B cell (primary cell): ENCODE data around the gene RNF112. TPM values are rescaled to one million over a fixed set of nuclear protein-coding genes. Genes with fewer than 3 reads are reported as not detected.

ENCODE experiments used
- ATAC-seq: fragments of 200-7000 bp; cut with Tn5 transposase; one replicate; pipeline ENCODE4 v1.10.0; 2021; ENCODE audit warnings: low read depth, mild to moderate bottlenecking, moderate number of reproducible peaks, moderate library complexity
- CTCF ChIA-PET: fragments of 350-600 bp; sonication (Branson Sonifier 250); formaldehyde crosslinking; loops from one replicate; lab custom pipeline; 2021; ENCODE audit warnings: antibody characterized with exemption, inconsistent platforms; lab: Charles Lee
- POLR2A ChIA-PET: fragments of 350-600 bp; sonication (Branson Sonifier 250); formaldehyde crosslinking; loops from one replicate; lab custom pipeline; 2021; ENCODE audit warnings: antibody characterized with exemption; lab: Charles Lee
- DNase-seq: peaks from one replicate; pipeline ENCODE4 v3.0.0; 2013
- H2AFZ ChIP-seq: 2 replicates; pipeline ENCODE4 v1.6.1; 2012; ENCODE audit warnings: mild to moderate bottlenecking, low read depth, low read length; ENCODE audit not compliant: insufficient read depth, poor library complexity, severe bottlenecking
- H3K27ac ChIP-seq, 2 donors: 1 replicate in 1 of 2; 2 replicates in 1 of 2; pipeline ENCODE4 v1.5.1; 2012 to 2013; ENCODE audit warnings: low read length in 2 of 2, mild to moderate bottlenecking in 2 of 2, moderate library complexity in 1 of 2
- H3K27me3 ChIP-seq, 4 experiments: fragments of 200-600 bp in 1 of 4; sonication (generic) in 1 of 4; replicated peaks in 1 of 4; 1 replicate in 2 of 4; 2 replicates in 2 of 4; pipeline versions ENCODE4 v1.6.1 to v1.7.0; 2013 to 2016; ENCODE audit warnings: low read length in 3 of 4, mild to moderate bottlenecking in 2 of 4, mixed read lengths in 1 of 4, moderate library complexity in 1 of 4; ENCODE audit not compliant: insufficient read depth in 4 of 4, control insufficient read depth in 3 of 4; ENCODE audit errors: control extremely low read depth in 1 of 4
- H3K36me3 ChIP-seq, 2 experiments: replicated peaks in 1 of 2; 1 replicate in 1 of 2; 2 replicates in 1 of 2; pipeline versions ENCODE4 v1.6.1 to v1.7.1; 2013; ENCODE audit warnings: low read length in 1 of 2; ENCODE audit not compliant: insufficient read depth in 2 of 2, control insufficient read depth in 1 of 2; ENCODE audit errors: control extremely low read depth in 1 of 2, extremely low read depth in 1 of 2
- H3K4me1 ChIP-seq, 2 donors: fragments of 200-600 bp in 1 of 2; sonication (generic) in 1 of 2; 1 replicate in 1 of 2; 2 replicates in 1 of 2; pipeline versions ENCODE4 v1.5.1 to v1.6.1; 2013 to 2017; ENCODE audit warnings: low read length in 2 of 2; ENCODE audit not compliant: control insufficient read depth in 2 of 2, insufficient read depth in 2 of 2
- H3K4me2 ChIP-seq: replicated peaks from 2 replicates; pipeline ENCODE3; 2012; ENCODE audit warnings: mild to moderate bottlenecking, low read depth, low read length; ENCODE audit not compliant: poor library complexity, severe bottlenecking
- H3K4me3 ChIP-seq, 5 experiments: fragments of 200-600 bp in 1 of 5; sonication (generic) in 1 of 5; 1 replicate in 3 of 5; 2 replicates in 2 of 5; pipeline versions ENCODE4 v1.5.1 to v1.7.0; 2011 to 2016; ENCODE audit warnings: low read length in 4 of 5, mild to moderate bottlenecking in 4 of 5, low read depth in 2 of 5, control low read depth in 1 of 5, moderate library complexity in 1 of 5; ENCODE audit not compliant: insufficient read depth in 1 of 5; ENCODE audit errors: control extremely low read depth in 1 of 5, extremely low read depth in 1 of 5
- H3K79me2 ChIP-seq: fragments of 200-600 bp; sonication (generic); one replicate; pipeline ENCODE4 v1.6.0; 2016; ENCODE audit warnings: low read length; ENCODE audit not compliant: control insufficient read depth, insufficient read depth
- H3K9ac ChIP-seq: fragments of 200-600 bp; sonication (generic); 2 replicates; pipeline ENCODE4 v1.6.1; 2017; ENCODE audit warnings: mild to moderate bottlenecking, low read length, moderate library complexity
- H3K9me3 ChIP-seq, 3 donors: one replicate each; pipeline versions ENCODE4 v1.6.1 to v1.7.1; 2013; ENCODE audit warnings: low read length in 2 of 3; ENCODE audit not compliant: control insufficient read depth in 2 of 3, insufficient read depth in 1 of 3; ENCODE audit errors: control extremely low read depth in 1 of 3
- H4K20me1 ChIP-seq: 2 replicates; pipeline ENCODE4 v1.6.0; 2012; ENCODE audit warnings: mild to moderate bottlenecking, low read length; ENCODE audit not compliant: insufficient read depth, control insufficient read depth, poor library complexity, severe bottlenecking
- H3K27ac Mint-ChIP-seq: one replicate; pipeline ENCODE4 v1.8.0; 2021; ENCODE audit warnings: mixed read lengths
- H3K27me3 Mint-ChIP-seq: one replicate; pipeline ENCODE4 v1.8.0; 2021; ENCODE audit warnings: mixed read lengths
- H3K4me1 Mint-ChIP-seq: one replicate; pipeline ENCODE4 v1.8.0; 2021; ENCODE audit warnings: mixed read lengths
- H3K4me3 Mint-ChIP-seq: one replicate; pipeline ENCODE4 v1.8.0; 2021; ENCODE audit warnings: mixed read lengths
- H3K9me3 Mint-ChIP-seq: one replicate; pipeline ENCODE4 v1.8.0; 2022; ENCODE audit warnings: mixed read lengths; ENCODE audit not compliant: insufficient read depth
- EZH2 ChIP-seq: IDR thresholded peaks from 2 replicates; pipeline ENCODE4 v1.6.1; 2012; ENCODE audit warnings: borderline replicate concordance, low read depth, mild to moderate bottlenecking, moderate library complexity, low read length; ENCODE audit not compliant: insufficient read depth, poor library complexity, severe bottlenecking
- WGBS: methylation state at CpG from one replicate; pipeline ENCODE4 v1.1.5; 2013; ENCODE audit warnings: missing lambda C conversion rate; ENCODE audit not compliant: insufficient coverage; 5-methylcytosine and 5-hydroxymethylcytosine counted together
- intact Hi-C: fragments of 100-400 bp; cut with micrococcal nuclease; formaldehyde crosslinking; loops from one replicate; pipeline ENCODE4 v1.10.0; 2022
- polyA plus RNA-seq: library from polyadenylated mRNA; depleted of rRNA; stranded (reverse); fragments of >200 nt; gene quantifications from 2 replicates; pipeline ENCODE4 v1.2.3, GENCODE V29; 2012
- total RNA-seq, 2 donors: library from RNA; stranded (reverse); fragments of 120-200 nt in 1 of 2; gene quantifications; 1 replicate in 1 of 2; 2 replicates in 1 of 2; pipeline versions ENCODE4 v1.2.3 to v1.2.4, GENCODE V29; 2013 to 2022
- TF ChIP-seq, protein P1 (sequence below): fragments of 200-600 bp; IDR thresholded peaks from one replicate; pipeline ENCODE4 v1.8.0; 2022; ENCODE audit warnings: antibody characterized with exemption, mild to moderate bottlenecking

Gene RNF112
- total and polyA plus RNA-seq, 2 donors (not counting 1 experiment from before 2014, with no cell fraction given), result 0.30 to 0.62 TPM

DNA sequence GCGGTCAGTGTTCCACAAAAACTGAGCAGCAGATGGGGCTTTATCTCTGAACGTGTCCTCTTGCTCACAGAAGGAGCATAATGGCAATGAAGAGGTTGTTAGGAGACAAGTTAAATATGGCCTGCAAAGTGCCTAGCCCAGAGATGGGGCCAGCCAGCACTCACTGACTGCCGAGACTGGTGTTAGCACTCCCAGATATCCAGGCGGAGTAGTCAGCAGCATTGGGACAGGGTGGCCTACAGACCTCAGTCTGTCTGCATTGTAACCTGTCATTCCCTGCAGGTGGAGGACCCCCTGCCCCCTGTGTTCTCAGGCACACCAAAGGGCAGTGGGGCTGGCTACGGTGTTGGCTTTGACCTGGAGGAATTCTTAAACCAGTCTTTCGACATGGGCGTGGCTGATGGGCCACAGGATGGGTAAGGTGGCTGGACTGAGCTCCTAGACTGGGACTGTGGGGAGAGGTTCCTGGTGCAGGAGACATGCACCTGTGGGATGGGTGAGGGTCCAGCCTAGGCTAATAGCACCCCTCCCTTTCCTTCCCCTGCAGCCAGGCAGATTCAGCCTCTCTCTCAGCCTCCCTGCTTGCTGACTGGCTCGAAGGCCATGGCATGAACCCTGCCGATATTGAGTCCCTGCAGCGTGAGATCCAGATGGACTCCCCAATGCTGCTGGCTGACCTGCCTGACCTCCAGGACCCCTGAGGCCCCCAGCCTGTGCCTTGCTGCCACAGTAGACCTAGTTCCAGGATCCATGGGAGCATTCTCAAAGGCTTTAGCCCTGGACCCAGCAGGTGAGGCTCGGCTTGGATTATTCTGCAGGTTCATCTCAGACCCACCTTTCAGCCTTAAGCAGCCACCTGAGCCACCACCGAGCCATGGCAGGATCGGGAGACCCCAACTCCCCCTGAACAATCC is 28.2 kb upstream of the RNF112 start:
- TF ChIP-seq, protein P1, sequence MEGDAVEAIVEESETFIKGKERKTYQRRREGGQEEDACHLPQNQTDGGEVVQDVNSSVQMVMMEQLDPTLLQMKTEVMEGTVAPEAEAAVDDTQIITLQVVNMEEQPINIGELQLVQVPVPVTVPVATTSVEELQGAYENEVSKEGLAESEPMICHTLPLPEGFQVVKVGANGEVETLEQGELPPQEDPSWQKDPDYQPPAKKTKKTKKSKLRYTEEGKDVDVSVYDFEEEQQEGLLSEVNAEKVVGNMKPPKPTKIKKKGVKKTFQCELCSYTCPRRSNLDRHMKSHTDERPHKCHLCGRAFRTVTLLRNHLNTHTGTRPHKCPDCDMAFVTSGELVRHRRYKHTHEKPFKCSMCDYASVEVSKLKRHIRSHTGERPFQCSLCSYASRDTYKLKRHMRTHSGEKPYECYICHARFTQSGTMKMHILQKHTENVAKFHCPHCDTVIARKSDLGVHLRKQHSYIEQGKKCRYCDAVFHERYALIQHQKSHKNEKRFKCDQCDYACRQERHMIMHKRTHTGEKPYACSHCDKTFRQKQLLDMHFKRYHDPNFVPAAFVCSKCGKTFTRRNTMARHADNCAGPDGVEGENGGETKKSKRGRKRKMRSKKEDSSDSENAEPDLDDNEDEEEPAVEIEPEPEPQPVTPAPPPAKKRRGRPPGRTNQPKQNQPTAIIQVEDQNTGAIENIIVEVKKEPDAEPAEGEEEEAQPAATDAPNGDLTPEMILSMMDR, result no peak
- TF ChIP-seq EZH2, result no peak
- no peaks in the 10 kb centered on the region for H3K9me3 ChIP-seq
- H3K4me3 ChIP-seq, result no peak overlapping the region
- peaks cover 0 to 45% of the 10 kb centered on the region in 2 experiments for H3K36me3 ChIP-seq
- H3K9ac ChIP-seq, result no peak overlapping the region
- no peak overlapping the region for H3K27ac Mint-ChIP-seq
- peaks cover 0 to 13% (median 0%) of the 10 kb centered on the region in 4 experiments for H3K27me3 ChIP-seq
- peaks cover 7 to 9% of the 10 kb centered on the region in 2 donors for H3K4me1 ChIP-seq
- no peak for DNase-seq
- peaks cover 14% of the 10 kb centered on the region for H3K4me1 Mint-ChIP-seq
- peaks cover 12% of the 10 kb centered on the region for H4K20me1 ChIP-seq
- intact Hi-C loops, result no loop called here
- H3K79me2 ChIP-seq, result peaks cover 4% of the 10 kb centered on the region
- H3K27me3 Mint-ChIP-seq, result peaks cover 9% of the 10 kb centered on the region
- no peaks in the 10 kb centered on the region for H3K9me3 Mint-ChIP-seq
- no peak overlapping the region for H3K4me2 ChIP-seq
- H3K4me3 Mint-ChIP-seq, result no peak overlapping the region
- ChIA-PET POLR2A (no interaction called here), CTCF (interaction anchor here (1.1 kb wide), 1 partner anchor 20 kb away, joined by 3 read pairs; the partner anchor contains the start of gene B9D1)
- 99% methylated on average over 9 of the region's 13 CpGs for WGBS
- no peak overlapping the region for H3K27ac ChIP-seq
- no peak overlapping the region for H2AFZ ChIP-seq
- ATAC-seq, result no peak
